Measurements from ENCODE around the gene OPTC. TPM values are rescaled to one million over a fixed set of nuclear protein-coding genes. Genes with fewer than 3 reads are reported as not detected.

OPTC gene
- total RNA-seq, 3 donors from 2014 or later = not detected

DNA sequence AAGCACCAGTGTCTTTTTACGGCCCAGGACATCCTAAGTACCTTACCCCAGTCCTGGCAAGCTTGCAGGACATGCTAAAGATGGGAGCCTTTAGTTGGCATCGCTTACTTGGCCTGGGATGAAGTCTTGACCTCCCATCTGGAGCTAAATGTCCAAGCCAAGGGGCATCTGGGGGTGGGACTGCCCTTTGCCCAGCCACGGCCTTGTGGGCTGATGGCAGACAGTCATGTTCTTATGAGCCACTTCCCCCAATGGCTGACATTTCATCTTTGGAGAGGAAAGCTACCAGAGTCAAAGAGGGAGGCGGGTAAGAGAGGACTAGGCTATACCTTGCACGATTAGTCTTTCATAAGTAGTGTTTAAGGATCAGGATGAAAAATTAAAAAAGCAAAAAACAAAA lies 32.2 kb downstream of the OPTC start:
- intact Hi-C loops (cut with DNase I; ENCODE audit: low total_unique reads) = no loop called here
- no peak overlapping the region for H3K4me3 ChIP-seq

DNA sequence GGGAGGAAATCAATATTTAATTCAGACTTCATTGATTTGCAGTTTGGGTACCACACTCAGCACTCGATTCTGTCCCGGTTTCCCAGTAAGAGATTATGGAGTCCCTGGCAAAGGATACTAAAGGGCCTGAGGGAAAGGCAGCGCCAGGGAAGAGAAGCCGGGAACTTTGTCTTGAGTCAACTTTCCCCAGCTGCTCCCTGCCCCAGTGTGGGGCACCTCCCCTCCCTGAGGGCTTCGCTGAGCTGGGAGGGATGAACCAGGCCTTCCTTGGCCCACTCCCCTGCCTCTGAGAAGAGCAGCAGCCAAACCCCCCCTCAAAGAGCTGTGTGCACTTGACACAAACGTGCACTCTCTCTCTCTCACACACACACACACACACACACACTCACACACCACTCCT lies 32.6 kb downstream of the OPTC start:
- Histone ChIP-seq H3K4me1 (no peaks in the 10 kb centered on the region), H3K27ac (no peak overlapping the region)
- TF ChIP-seq POLR2AphosphoS5 (IDR thresholded peaks at IDR 0.05) (no peak), POLR2A (IDR thresholded peaks at IDR 0.05) (no peak)
- TF ChIP-seq, protein P1, sequence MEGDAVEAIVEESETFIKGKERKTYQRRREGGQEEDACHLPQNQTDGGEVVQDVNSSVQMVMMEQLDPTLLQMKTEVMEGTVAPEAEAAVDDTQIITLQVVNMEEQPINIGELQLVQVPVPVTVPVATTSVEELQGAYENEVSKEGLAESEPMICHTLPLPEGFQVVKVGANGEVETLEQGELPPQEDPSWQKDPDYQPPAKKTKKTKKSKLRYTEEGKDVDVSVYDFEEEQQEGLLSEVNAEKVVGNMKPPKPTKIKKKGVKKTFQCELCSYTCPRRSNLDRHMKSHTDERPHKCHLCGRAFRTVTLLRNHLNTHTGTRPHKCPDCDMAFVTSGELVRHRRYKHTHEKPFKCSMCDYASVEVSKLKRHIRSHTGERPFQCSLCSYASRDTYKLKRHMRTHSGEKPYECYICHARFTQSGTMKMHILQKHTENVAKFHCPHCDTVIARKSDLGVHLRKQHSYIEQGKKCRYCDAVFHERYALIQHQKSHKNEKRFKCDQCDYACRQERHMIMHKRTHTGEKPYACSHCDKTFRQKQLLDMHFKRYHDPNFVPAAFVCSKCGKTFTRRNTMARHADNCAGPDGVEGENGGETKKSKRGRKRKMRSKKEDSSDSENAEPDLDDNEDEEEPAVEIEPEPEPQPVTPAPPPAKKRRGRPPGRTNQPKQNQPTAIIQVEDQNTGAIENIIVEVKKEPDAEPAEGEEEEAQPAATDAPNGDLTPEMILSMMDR (IDR thresholded peaks at IDR 0.05) = no peak

More for the DNA sequence above, 32.2 kb downstream of the OPTC start:
- Histone ChIP-seq H3K9me3 (no peaks in the 10 kb centered on the region), H3K4me1 (no peaks in the 10 kb centered on the region), H3K27me3 (no peaks in the 10 kb centered on the region), H3K36me3 (no peaks in the 10 kb centered on the region), H3K27ac (no peak overlapping the region)
- TF ChIP-seq POLR2AphosphoS5 (IDR thresholded peaks at IDR 0.05) (no peak), POLR2A (IDR thresholded peaks at IDR 0.05) (no peak)
- TF ChIP-seq, protein P1 (IDR thresholded peaks at IDR 0.05) = no peak
- DNase-seq (ENCODE audit: low spot score in 2 of 2) = no peak

DNA sequence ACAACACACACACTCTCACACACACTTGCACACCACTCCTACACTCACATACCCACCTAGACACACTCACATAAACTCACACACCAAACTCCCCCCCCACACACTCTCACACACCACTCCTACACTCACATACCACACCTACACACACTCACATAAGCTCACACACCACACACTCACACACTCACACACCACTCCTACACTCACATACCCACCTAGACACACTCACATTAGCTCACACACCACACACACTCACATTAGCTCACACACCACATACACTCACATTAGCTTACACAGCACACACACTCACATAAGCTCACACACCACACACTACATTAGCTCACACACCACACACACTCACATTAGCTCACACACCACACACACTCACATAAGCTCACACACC lies 33.1 kb downstream of the OPTC start:
- Histone ChIP-seq H3K27ac (no peak overlapping the region), H3K4me1 (no peaks in the 10 kb centered on the region), H3K36me3 (no peaks in the 10 kb centered on the region), H3K27me3 (no peaks in the 10 kb centered on the region), H3K4me3 (no peak overlapping the region), H3K9me3 (no peaks in the 10 kb centered on the region)
- TF ChIP-seq, protein P1 (IDR thresholded peaks at IDR 0.05) = no peak
- TF ChIP-seq POLR2A (IDR thresholded peaks at IDR 0.05) = no peak
- no peak for TF ChIP-seq POLR2AphosphoS5 (IDR thresholded peaks at IDR 0.05)
- intact Hi-C loops (cut with DNase I; ENCODE audit: low total_unique reads) = no loop called here
- DNase-seq (ENCODE audit: low spot score in 2 of 2) = no peak

More for the DNA sequence above, 32.6 kb downstream of the OPTC start:
- Histone ChIP-seq H3K27me3 (no peaks in the 10 kb centered on the region), H3K9me3 (no peaks in the 10 kb centered on the region), H3K4me3 (no peak overlapping the region), H3K36me3 (no peaks in the 10 kb centered on the region)
- DNase-seq (ENCODE audit: low spot score in 2 of 2) = no peak
- intact Hi-C loops (cut with DNase I; ENCODE audit: low total_unique reads) = no loop called here

DNA sequence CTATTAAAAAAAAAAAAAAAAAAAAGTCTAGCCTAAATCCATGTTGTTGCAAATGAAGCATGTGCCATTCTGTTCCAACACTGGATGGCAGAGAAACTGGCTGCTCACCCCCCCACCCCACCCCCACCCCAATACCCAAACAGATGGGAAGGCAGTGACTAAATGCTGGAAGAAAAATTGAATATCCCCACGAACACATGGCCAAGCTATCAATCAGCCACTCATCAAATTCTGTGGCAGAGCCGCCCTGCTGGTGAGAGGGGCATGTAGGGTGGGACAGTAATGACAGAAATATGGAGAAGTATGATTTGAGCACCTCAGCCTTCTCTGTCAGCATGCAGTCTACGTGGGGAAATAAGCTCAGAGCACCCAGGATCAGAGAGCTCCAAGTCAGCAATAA lies 34.1 kb downstream of the OPTC start:
- Histone ChIP-seq H3K4me3 (no peak overlapping the region), H3K36me3 (no peaks in the 10 kb centered on the region), H3K27me3 (no peaks in the 10 kb centered on the region), H3K9me3 (no peaks in the 10 kb centered on the region), H3K4me1 (no peaks in the 10 kb centered on the region), H3K27ac (no peak overlapping the region)
- intact Hi-C loops (cut with DNase I; ENCODE audit: low total_unique reads) = no loop called here
- TF ChIP-seq POLR2AphosphoS5 (IDR thresholded peaks at IDR 0.05) (no peak), POLR2A (IDR thresholded peaks at IDR 0.05) (no peak)
- TF ChIP-seq, protein P1 (IDR thresholded peaks at IDR 0.05) = no peak
- DNase-seq (ENCODE audit: low spot score in 2 of 2) = no peak

DNA sequence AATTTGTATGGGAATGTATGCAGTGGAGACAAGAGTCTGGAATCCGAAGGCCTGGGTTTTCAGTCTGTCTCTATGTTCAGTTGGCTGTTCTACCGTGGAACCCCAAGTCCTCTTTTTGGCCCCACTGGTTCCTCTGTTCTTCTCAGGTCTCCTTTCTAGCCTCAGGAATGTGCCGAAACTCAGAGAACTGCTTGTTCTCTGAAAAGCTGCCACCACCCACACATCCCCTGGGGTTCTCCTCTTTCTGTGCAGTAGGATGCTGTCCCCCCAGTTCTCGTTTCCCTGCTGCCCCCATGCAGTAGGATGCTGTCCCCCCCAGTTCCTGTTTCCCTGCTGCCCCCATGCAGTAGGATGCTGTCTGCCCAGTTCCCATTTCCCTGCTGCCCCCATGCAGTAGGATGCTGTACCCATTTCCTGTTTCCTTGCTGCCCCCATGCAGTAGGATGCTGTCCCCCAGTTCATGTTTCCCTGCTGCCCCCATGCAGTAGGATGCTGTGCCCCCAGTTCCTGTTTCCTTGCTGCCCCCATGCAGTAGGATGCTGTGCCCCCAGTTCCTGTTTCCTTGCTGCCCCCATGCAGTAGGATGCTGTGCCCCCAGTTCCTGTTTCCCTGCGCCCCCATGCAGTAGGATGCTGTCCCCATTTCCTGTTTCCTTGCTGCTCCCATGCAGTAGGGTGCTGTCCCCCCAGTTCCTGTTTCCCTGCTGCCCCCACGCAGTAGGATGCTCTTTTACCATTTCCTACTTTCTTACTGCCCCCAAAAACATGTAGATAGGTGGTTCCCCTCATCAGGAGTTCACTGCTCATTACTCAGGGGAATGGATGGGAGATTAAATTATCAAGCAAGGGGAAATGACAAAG lies 35.3 kb downstream of the OPTC start:
- H3K36me3 ChIP-seq = no peaks in the 10 kb centered on the region
- H3K4me3 ChIP-seq = no peak overlapping the region
- TF ChIP-seq POLR2A (IDR thresholded peaks at IDR 0.05) = no peak
- no peak for TF ChIP-seq POLR2AphosphoS5 (IDR thresholded peaks at IDR 0.05)
- intact Hi-C loops (cut with DNase I; ENCODE audit: low total_unique reads) = no loop called here
- no peaks in the 10 kb centered on the region for H3K9me3 ChIP-seq
- H3K27me3 ChIP-seq = no peaks in the 10 kb centered on the region
- H3K27ac ChIP-seq = peak overlapping the region in 1 of 2 donors; percentile 25
- DNase-seq (ENCODE audit: low spot score in 2 of 2) = no peak
- H3K4me1 ChIP-seq = no peaks in the 10 kb centered on the region

Data from breast epithelium (tissue), 4 donors.